PC-9 (cell line): Measurements from ENCODE around the gene COL20A1. TPM values are rescaled to one million over a fixed set of nuclear protein-coding genes. Genes with fewer than 3 reads are reported as not detected.

Experiments
- BruUV-seq: library from RNA; stranded (reverse); fragments of 400-500 nt; replicated peaks from 2 replicates; lab custom pipeline; 2021; lab: Mats Ljungman, UMichigan
- CTCF ChIA-PET: fragments of 300-600 bp; sonication (Branson Sonifier 250); formaldehyde crosslinking; loops from one replicate; lab custom pipeline; 2022; ENCODE audit warnings: antibody characterized with exemption; lab: Charles Lee
- POLR2A ChIA-PET: fragments of 300-600 bp; sonication (Branson Sonifier 250); formaldehyde crosslinking; loops from one replicate; lab custom pipeline; 2022; ENCODE audit warnings: antibody characterized with exemption; ENCODE audit not compliant: unreplicated experiment; lab: Charles Lee
- DNase-seq, 2 experiments: peaks; one replicate each; pipeline versions ENCODE4 v3.0.0 to v3.0.0-alpha.2; 2015 to 2022; ENCODE audit warnings: mixed read lengths in 1 of 2
- H2AFZ ChIP-seq: fragments of 200-600 bp; sonication (generic); 2 replicates; pipeline ENCODE4 v1.8.1; 2017; ENCODE audit warnings: antibody characterized with exemption
- H3F3A ChIP-seq: fragments of 200-600 bp; sonication (generic); 2 replicates; pipeline ENCODE4 v1.8.1; 2017; ENCODE audit warnings: antibody characterized with exemption, mild to moderate bottlenecking, low read depth; ENCODE audit not compliant: insufficient read depth
- H3K27ac ChIP-seq: fragments of 200-600 bp; sonication (generic); 2 replicates; pipeline ENCODE4 v1.6.1; 2016; ENCODE audit warnings: mixed run types
- H3K27me3 ChIP-seq: fragments of 200-600 bp; sonication (generic); 2 replicates; pipeline ENCODE4 v1.6.1; 2016; ENCODE audit warnings: low read depth, mixed run types; ENCODE audit not compliant: insufficient read depth
- H3K36me3 ChIP-seq: fragments of 200-600 bp; sonication (generic); 2 replicates; pipeline ENCODE4 v1.6.1; 2016; ENCODE audit warnings: low read depth, mixed run types
- H3K4me1 ChIP-seq: fragments of 200-600 bp; sonication (generic); replicated peaks from 2 replicates; pipeline ENCODE4 v1.6.1; 2016; ENCODE audit warnings: mixed run types; ENCODE audit not compliant: insufficient read depth
- H3K4me2 ChIP-seq: fragments of 200-600 bp; sonication (generic); 2 replicates; pipeline ENCODE4 v1.6.1; 2017; ENCODE audit warnings: mixed run types
- H3K4me3 ChIP-seq: fragments of 200-600 bp; sonication (generic); 2 replicates; pipeline ENCODE4 v1.6.1; 2016; ENCODE audit warnings: mixed run types
- H3K79me2 ChIP-seq: fragments of 200-600 bp; sonication (generic); 2 replicates; pipeline ENCODE4 v1.6.1; 2017; ENCODE audit warnings: low read depth, mixed run types
- H3K9me2 ChIP-seq: fragments of 200-600 bp; sonication (generic); 2 replicates; pipeline ENCODE4 v1.8.1; 2017; ENCODE audit warnings: mild to moderate bottlenecking; ENCODE audit not compliant: insufficient read depth
- H3K9me3 ChIP-seq: fragments of 200-600 bp; sonication (generic); 2 replicates; pipeline ENCODE4 v1.8.1; 2016; ENCODE audit warnings: low read depth; ENCODE audit not compliant: insufficient read depth
- H4K20me1 ChIP-seq: fragments of 200-600 bp; sonication (generic); 2 replicates; pipeline ENCODE4 v1.8.1; 2017; ENCODE audit not compliant: insufficient read depth
- EZH2 ChIP-seq: fragments of 200-600 bp; sonication (generic); IDR thresholded peaks from 2 replicates; pipeline ENCODE4 v1.8.0; 2017; ENCODE audit warnings: antibody characterized with exemption, low read depth
- intact Hi-C: fragments of 100-400 bp; cut with micrococcal nuclease; formaldehyde crosslinking; loops from one replicate; pipeline ENCODE4 v1.10.0; 2022; ENCODE audit not compliant: unreplicated experiment
- total RNA-seq: library from RNA; stranded (reverse); gene quantifications from 2 replicates; pipeline ENCODE4 v1.2.3, GENCODE V29; 2021
- TF ChIP-seq, protein P1 (sequence below): fragments of 200-600 bp; sonication (generic); conservative IDR thresholded peaks from 2 replicates; pipeline ENCODE4 v1.6.1; 2017; ENCODE audit warnings: mixed run types, antibody characterized with exemption, mild to moderate bottlenecking, moderate library complexity

The COL20A1 gene
- total RNA-seq, 1 experiment from 2014 or later = not detected

DNA sequence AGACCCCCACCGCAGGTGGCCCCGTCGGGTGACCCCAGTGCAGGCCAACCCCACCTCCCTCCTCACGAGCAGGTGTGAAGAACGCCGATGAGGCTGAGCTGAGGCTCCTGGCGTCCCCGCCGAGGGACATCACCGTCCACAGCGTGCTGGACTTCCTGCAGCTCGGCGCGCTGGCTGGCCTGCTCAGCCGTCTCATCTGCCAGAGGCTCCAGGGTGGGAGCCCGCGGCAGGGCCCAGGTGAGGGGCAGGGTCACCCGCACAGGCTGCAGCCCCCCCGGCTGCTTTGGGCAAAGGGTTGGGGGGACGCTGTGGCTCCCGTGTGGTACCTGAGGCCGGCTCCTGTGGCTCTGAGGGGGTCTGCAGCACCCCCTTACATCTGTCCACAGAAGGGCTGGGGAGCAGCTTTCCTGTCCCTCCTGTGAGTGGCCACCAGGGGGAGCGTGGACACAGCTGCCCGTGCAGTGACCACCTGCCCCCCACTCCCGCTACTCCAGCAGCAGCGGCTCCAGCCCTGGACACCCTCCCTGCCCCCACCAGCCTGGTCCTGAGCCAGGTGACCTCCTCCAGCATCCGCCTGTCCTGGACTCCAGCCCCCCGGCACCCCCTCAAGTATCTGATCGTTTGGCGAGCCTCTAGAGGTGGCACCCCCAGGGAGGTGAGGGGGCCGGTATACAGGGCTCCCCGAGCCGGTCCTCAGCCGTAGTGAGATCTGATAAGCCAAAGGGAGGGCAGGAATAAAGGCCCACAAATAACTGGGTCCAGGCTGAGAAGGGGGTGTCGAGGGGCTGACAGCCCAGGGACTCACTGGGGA, 16.5 kb downstream of the COL20A1 start:
- H3F3A ChIP-seq = no peaks in the 10 kb centered on the region
- ChIA-PET POLR2A (no interaction called here), CTCF (interaction anchor here (0.6 to 1.9 kb wide), 4 partner anchors 12 to 383 kb away, joined by 4 to 9 read pairs (median 7); partner anchors contain the start of gene DIDO1)
- no peaks in the 10 kb centered on the region for H3K36me3 ChIP-seq
- H3K9me3 ChIP-seq = no peaks in the 10 kb centered on the region
- DNase-seq = peak in 1 of 2 experiments; percentile 50
- no peak overlapping the region for H3K27ac ChIP-seq
- no peaks in the 10 kb centered on the region for H3K79me2 ChIP-seq
- H4K20me1 ChIP-seq = 0 out of 2 replicates have a peak, but pooled peaks cover 11% of the 10 kb centered on the region
- no peaks in the 10 kb centered on the region for H3K9me2 ChIP-seq
- TF ChIP-seq EZH2 = no peak
- TF ChIP-seq, protein P1, sequence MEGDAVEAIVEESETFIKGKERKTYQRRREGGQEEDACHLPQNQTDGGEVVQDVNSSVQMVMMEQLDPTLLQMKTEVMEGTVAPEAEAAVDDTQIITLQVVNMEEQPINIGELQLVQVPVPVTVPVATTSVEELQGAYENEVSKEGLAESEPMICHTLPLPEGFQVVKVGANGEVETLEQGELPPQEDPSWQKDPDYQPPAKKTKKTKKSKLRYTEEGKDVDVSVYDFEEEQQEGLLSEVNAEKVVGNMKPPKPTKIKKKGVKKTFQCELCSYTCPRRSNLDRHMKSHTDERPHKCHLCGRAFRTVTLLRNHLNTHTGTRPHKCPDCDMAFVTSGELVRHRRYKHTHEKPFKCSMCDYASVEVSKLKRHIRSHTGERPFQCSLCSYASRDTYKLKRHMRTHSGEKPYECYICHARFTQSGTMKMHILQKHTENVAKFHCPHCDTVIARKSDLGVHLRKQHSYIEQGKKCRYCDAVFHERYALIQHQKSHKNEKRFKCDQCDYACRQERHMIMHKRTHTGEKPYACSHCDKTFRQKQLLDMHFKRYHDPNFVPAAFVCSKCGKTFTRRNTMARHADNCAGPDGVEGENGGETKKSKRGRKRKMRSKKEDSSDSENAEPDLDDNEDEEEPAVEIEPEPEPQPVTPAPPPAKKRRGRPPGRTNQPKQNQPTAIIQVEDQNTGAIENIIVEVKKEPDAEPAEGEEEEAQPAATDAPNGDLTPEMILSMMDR = peak; percentile 96
- no TSS peak for BruUV-seq
- H3K4me3 ChIP-seq = no peak overlapping the region
- no peaks in the 10 kb centered on the region for H3K4me1 ChIP-seq
- no peak overlapping the region for H3K4me2 ChIP-seq
- intact Hi-C loops = loop anchor here (2.0 kb wide), 1 partner anchor 71 kb away; no protein-coding TSS in a partner anchor
- H3K27me3 ChIP-seq = peaks cover 96% of the 10 kb centered on the region
- no peak overlapping the region for H2AFZ ChIP-seq

DNA sequence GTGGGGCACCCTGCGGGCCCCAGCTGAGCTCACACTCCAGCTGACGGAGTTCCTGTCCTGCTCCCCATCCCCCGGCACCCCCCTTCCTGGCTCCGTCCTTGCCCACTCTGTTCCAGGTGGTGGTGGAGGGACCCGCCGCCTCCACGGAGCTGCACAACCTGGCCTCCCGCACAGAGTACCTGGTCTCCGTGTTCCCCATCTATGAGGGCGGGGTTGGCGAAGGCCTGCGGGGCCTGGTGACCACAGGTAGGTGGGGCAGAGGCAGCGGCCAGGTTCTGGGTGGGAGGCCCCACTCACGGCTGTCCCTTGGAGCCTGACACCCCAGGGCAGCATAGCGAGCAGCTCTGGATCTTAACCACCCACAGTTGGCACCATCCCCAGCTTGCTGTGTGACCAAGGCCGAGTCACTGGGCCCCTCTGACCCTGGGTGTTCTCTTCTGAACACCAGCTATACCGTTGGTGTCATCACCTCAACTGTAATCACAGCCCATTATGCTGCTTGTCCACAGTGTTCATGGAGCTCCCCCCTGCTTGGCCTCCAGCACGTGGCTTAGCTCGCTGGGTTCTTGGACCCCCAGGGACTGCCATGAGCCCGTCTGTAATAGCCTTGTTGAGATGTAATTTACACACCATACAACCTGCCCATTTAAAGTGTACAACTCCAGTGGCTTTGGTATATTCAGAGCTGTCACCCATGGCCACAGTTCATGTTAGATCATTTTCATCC, 17.4 kb downstream of the COL20A1 start:
- intact Hi-C loops = no loop called here
- Histone ChIP-seq H3K27me3 (peaks cover 96% of the 10 kb centered on the region), H4K20me1 (0 out of 2 replicates have a peak, but pooled peaks cover 11% of the 10 kb centered on the region), H3K79me2 (no peaks in the 10 kb centered on the region), H3K4me2 (no peak overlapping the region), H3K36me3 (no peaks in the 10 kb centered on the region), H3K4me1 (no peaks in the 10 kb centered on the region), H3F3A (no peaks in the 10 kb centered on the region), H2AFZ (no peak overlapping the region), H3K9me3 (no peaks in the 10 kb centered on the region), H3K4me3 (no peak overlapping the region), H3K9me2 (no peaks in the 10 kb centered on the region), H3K27ac (no peak overlapping the region)
- DNase-seq = no peak
- no peak for TF ChIP-seq EZH2
- TF ChIP-seq, protein P1 = no peak
- ChIA-PET POLR2A (no interaction called here), CTCF (interaction anchor here (0.9 to 1.1 kb wide), 2 partner anchors 11 to 70 kb away, joined by 4 to 9 read pairs; no protein-coding TSS in a partner anchor)
- no TSS peak for BruUV-seq

DNA sequence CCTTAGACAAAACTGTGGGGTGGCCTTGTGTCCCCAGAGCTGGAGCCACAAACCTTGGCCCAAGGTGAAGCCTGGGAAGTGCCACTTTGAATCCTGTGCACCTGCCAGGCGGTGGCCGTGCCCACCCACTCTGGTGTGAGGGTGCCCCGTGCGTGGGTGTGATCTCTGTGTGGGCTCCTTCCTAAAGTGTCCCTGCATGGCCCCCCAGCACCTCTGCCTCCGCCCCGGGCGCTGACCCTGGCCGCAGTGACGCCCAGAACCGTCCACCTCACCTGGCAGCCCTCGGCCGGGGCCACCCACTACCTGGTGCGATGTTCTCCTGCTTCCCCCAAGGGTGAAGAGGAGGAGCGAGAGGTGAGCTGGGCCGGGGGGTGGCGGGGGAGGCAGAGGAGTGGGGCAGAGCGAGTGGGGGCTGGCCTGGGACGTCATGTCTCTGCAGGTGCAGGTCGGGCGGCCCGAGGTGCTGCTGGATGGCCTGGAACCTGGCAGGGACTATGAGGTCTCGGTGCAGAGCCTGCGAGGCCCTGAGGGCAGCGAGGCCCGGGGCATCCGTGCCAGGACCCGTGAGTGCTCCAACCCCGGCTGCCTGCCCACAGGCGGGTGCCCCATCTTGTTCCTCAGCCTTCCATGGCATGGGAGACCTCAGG, 18.3 kb downstream of the COL20A1 start:
- Histone ChIP-seq H3K9me3 (no peaks in the 10 kb centered on the region), H3K4me1 (no peaks in the 10 kb centered on the region), H2AFZ (no peak overlapping the region), H3K4me3 (no peak overlapping the region), H3K27ac (no peak overlapping the region), H3K4me2 (no peak overlapping the region), H3K79me2 (no peaks in the 10 kb centered on the region), H3K9me2 (no peaks in the 10 kb centered on the region), H3F3A (no peaks in the 10 kb centered on the region), H4K20me1 (0 out of 2 replicates have a peak, but pooled peaks cover 11% of the 10 kb centered on the region), H3K36me3 (no peaks in the 10 kb centered on the region), H3K27me3 (peaks cover 93% of the 10 kb centered on the region)
- TF ChIP-seq, protein P1 = no peak
- TF ChIP-seq EZH2 = no peak
- DNase-seq = no peak
- ChIA-PET CTCF (no interaction called here), POLR2A (no interaction called here)
- no TSS peak for BruUV-seq
- intact Hi-C loops = no loop called here
